ENCODE measurements around the gene ZSWIM8.

Gene ZSWIM8, protein sequence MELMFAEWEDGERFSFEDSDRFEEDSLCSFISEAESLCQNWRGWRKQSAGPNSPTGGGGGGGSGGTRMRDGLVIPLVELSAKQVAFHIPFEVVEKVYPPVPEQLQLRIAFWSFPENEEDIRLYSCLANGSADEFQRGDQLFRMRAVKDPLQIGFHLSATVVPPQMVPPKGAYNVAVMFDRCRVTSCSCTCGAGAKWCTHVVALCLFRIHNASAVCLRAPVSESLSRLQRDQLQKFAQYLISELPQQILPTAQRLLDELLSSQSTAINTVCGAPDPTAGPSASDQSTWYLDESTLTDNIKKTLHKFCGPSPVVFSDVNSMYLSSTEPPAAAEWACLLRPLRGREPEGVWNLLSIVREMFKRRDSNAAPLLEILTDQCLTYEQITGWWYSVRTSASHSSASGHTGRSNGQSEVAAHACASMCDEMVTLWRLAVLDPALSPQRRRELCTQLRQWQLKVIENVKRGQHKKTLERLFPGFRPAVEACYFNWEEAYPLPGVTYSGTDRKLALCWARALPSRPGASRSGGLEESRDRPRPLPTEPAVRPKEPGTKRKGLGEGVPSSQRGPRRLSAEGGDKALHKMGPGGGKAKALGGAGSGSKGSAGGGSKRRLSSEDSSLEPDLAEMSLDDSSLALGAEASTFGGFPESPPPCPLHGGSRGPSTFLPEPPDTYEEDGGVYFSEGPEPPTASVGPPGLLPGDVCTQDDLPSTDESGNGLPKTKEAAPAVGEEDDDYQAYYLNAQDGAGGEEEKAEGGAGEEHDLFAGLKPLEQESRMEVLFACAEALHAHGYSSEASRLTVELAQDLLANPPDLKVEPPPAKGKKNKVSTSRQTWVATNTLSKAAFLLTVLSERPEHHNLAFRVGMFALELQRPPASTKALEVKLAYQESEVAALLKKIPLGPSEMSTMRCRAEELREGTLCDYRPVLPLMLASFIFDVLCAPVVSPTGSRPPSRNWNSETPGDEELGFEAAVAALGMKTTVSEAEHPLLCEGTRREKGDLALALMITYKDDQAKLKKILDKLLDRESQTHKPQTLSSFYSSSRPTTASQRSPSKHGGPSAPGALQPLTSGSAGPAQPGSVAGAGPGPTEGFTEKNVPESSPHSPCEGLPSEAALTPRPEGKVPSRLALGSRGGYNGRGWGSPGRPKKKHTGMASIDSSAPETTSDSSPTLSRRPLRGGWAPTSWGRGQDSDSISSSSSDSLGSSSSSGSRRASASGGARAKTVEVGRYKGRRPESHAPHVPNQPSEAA (N-terminal part only)

GRCh38 chr10:73785211-73785720, at the start of gene ZSWIM8:
ZSWIM8 (plus strand) TSS chr10:73785606; CDS start chr10:73785879, 273 bp downstream.
- CTCF ChIA-PET, result no interaction called here
- Histone ChIP-seq H3K9me3 (ENCODE audit: control insufficient read depth, insufficient read depth, low read depth, low read length) (no peaks in the 10 kb centered on the region), H3K4me3 (ENCODE audit: low read depth, low read length) (peak within 1 kb of the TSS; percentile 93), H3K36me3 (ENCODE audit: control insufficient read depth in 2 of 2, insufficient read depth in 1 of 2, low read length in 2 of 2) (peaks cover under 1 to 33% of the 10 kb centered on the region in 2 experiments; a peak in 2 of 3 replicates), H3K4me1 (ENCODE audit: control insufficient read depth, insufficient read depth, low read length) (peaks cover 8% of the 10 kb centered on the region; the same call in 1 of the 2 replicates), H3K27ac (ENCODE audit: extremely low read depth, low read depth, low read length) (peak within 1 kb of the TSS; percentile 74)
- POLR2A ChIA-PET, result interaction anchor here (0.6 to 2.1 kb wide), 8 partner anchors 10 to 297 kb away, joined by 3 to 18 read pairs (median 5); a partner anchor contains a TSS
- TF ChIP-seq ZNF324 (tag by site-specific recombination; IDR thresholded peaks at IDR 0.05) (peak; percentile 78), ZNF629 (tag by site-specific recombination; IDR thresholded peaks at IDR 0.05) (peak; percentile 72), WT1 (tag by site-specific recombination; IDR thresholded peaks at IDR 0.05) (peak; percentile 42; the same call in 1 of the 2 replicates), ZNF660 (tag by site-specific recombination; IDR thresholded peaks at IDR 0.05) (peak; percentile 68), KLF1 (tag by site-specific recombination; IDR thresholded peaks at IDR 0.05) (peak; percentile 36; the same call in 1 of the 2 replicates), ZNF391 (tag by site-specific recombination; IDR thresholded peaks at IDR 0.05; ENCODE audit: borderline replicate concordance, low read depth) (peak; percentile 61; the same call in 1 of the 2 replicates), ZNF37A (tag by site-specific recombination; IDR thresholded peaks at IDR 0.05) (no peak), KLF8 (tag by site-specific recombination; IDR thresholded peaks at IDR 0.05) (peak; percentile 80), ZNF510 (tag by site-specific recombination; IDR thresholded peaks at IDR 0.05; ENCODE audit: insufficient replicate concordance) (no peak), ZNF610 (tag by site-specific recombination; IDR thresholded peaks at IDR 0.05; ENCODE audit: borderline replicate concordance) (peak; percentile 72; the same call in 1 of the 2 replicates), ZNF335 (tag by site-specific recombination; conservative IDR thresholded peaks at IDR 0.05) (peak; percentile 99), ZNF341 (tag by site-specific recombination; IDR thresholded peaks at IDR 0.05; ENCODE audit: low read depth) (peak; percentile 11; the same call in 1 of the 2 replicates), ZNF548 (tag by site-specific recombination; IDR thresholded peaks at IDR 0.05) (no peak), ZNF513 (tag by site-specific recombination; IDR thresholded peaks at IDR 0.05) (no peak), ZEB2 (tag by site-specific recombination; IDR thresholded peaks at IDR 0.05) (peak; percentile 89), GLI4 (tag by site-specific recombination; IDR thresholded peaks at IDR 0.05) (no peak), ZNF48 (tag by site-specific recombination; IDR thresholded peaks at IDR 0.05) (no peak)
- TF ChIP-seq, protein P1, sequence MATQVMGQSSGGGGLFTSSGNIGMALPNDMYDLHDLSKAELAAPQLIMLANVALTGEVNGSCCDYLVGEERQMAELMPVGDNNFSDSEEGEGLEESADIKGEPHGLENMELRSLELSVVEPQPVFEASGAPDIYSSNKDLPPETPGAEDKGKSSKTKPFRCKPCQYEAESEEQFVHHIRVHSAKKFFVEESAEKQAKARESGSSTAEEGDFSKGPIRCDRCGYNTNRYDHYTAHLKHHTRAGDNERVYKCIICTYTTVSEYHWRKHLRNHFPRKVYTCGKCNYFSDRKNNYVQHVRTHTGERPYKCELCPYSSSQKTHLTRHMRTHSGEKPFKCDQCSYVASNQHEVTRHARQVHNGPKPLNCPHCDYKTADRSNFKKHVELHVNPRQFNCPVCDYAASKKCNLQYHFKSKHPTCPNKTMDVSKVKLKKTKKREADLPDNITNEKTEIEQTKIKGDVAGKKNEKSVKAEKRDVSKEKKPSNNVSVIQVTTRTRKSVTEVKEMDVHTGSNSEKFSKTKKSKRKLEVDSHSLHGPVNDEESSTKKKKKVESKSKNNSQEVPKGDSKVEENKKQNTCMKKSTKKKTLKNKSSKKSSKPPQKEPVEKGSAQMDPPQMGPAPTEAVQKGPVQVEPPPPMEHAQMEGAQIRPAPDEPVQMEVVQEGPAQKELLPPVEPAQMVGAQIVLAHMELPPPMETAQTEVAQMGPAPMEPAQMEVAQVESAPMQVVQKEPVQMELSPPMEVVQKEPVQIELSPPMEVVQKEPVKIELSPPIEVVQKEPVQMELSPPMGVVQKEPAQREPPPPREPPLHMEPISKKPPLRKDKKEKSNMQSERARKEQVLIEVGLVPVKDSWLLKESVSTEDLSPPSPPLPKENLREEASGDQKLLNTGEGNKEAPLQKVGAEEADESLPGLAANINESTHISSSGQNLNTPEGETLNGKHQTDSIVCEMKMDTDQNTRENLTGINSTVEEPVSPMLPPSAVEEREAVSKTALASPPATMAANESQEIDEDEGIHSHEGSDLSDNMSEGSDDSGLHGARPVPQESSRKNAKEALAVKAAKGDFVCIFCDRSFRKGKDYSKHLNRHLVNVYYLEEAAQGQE (tag by site-specific recombination; IDR thresholded peaks at IDR 0.05), result peak; percentile 15; the same call in 1 of the 2 replicates
- TF ChIP-seq, protein P2, sequence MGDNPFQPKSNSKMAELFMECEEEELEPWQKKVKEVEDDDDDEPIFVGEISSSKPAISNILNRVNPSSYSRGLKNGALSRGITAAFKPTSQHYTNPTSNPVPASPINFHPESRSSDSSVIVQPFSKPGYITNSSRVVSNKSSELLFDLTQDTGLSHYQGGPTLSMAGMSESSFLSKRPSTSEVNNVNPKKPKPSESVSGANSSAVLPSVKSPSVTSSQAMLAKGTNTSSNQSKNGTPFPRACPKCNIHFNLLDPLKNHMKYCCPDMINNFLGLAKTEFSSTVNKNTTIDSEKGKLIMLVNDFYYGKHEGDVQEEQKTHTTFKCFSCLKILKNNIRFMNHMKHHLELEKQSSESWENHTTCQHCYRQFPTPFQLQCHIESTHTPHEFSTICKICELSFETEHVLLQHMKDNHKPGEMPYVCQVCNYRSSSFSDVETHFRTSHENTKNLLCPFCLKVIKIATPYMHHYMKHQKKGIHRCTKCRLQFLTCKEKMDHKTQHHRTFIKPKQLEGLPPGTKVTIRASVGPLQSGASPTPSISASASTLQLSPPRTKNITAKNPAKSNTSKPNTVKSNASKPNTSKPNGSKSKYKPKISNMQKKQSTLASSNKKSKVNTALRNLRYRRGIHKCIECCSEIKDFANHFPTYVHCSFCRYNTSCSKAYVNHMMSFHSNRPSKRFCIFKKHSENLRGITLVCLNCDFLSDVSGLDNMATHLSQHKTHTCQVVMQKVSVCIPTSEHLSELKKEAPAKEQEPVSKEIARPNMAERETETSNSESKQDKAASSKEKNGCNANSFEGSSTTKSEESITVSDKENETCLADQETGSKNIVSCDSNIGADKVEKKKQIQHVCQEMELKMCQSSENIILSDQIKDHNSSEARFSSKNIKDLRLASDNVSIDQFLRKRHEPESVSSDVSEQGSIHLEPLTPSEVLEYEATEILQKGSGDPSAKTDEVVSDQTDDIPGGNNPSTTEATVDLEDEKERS (tag by site-specific recombination; IDR thresholded peaks at IDR 0.05), result no peak
- TF ChIP-seq, protein P3, sequence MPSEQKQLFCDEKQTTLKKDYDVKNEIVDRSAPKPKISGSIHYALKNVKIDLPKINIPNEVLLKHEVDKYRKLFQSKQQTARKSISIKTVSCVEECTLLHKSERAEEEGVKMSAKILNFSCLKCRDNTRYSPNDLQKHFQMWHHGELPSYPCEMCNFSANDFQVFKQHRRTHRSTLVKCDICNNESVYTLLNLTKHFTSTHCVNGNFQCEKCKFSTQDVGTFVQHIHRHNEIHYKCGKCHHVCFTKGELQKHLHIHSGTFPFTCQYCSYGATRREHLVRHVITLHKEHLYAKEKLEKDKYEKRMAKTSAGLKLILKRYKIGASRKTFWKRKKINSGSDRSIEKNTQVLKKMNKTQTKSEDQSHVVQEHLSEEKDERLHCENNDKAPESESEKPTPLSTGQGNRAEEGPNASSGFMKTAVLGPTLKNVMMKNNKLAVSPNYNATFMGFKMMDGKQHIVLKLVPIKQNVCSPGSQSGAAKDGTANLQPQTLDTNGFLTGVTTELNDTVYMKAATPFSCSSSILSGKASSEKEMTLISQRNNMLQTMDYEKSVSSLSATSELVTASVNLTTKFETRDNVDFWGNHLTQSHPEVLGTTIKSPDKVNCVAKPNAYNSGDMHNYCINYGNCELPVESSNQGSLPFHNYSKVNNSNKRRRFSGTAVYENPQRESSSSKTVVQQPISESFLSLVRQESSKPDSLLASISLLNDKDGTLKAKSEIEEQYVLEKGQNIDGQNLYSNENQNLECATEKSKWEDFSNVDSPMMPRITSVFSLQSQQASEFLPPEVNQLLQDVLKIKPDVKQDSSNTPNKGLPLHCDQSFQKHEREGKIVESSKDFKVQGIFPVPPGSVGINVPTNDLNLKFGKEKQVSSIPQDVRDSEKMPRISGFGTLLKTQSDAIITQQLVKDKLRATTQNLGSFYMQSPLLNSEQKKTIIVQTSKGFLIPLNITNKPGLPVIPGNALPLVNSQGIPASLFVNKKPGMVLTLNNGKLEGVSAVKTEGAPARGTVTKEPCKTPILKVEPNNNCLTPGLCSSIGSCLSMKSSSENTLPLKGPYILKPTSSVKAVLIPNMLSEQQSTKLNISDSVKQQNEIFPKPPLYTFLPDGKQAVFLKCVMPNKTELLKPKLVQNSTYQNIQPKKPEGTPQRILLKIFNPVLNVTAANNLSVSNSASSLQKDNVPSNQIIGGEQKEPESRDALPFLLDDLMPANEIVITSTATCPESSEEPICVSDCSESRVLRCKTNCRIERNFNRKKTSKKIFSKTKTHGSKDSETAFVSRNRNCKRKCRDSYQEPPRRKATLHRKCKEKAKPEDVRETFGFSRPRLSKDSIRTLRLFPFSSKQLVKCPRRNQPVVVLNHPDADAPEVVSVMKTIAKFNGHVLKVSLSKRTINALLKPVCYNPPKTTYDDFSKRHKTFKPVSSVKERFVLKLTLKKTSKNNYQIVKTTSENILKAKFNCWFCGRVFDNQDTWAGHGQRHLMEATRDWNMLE (tag by site-specific recombination; conservative IDR thresholded peaks at IDR 0.05; ENCODE audit: low read depth), result peak; percentile 76

All from HEK293 (cell line).